SU-DHL-6 (cell line): ENCODE data around the gene RAPH1.

Experiments used
- H2AFZ ChIP-seq: fragments of 200-600 bp; sonication (generic); 2 replicates; pipeline ENCODE4 v1.6.1; 2014; ENCODE audit warnings: low read depth, mild to moderate bottlenecking, moderate library complexity, mixed read lengths, antibody characterized with exemption, low read length; ENCODE audit not compliant: severe bottlenecking
- H3F3A ChIP-seq: fragments of 200-600 bp; shearing (Covaris generic); 2 replicates; pipeline ENCODE4 v1.6.0; 2016; ENCODE audit warnings: antibody characterized with exemption, mild to moderate bottlenecking; ENCODE audit not compliant: insufficient read depth
- H3K27ac ChIP-seq: fragments of 200-600 bp; sonication (generic); 2 replicates; pipeline ENCODE4 v1.5.1; 2016; ENCODE audit warnings: low read depth, mild to moderate bottlenecking, low read length, moderate library complexity, mixed read lengths
- H3K27me3 ChIP-seq: fragments of 200-600 bp; sonication (generic), shearing (Covaris generic); 2 replicates; pipeline ENCODE4 v1.6.0; 2014; ENCODE audit warnings: mild to moderate bottlenecking, low read length
- H3K36me3 ChIP-seq: fragments of 200-600 bp; sonication (generic); 2 replicates; pipeline ENCODE4 v1.6.1; 2014; ENCODE audit warnings: mild to moderate bottlenecking, low read length, mixed read lengths
- H3K4me2 ChIP-seq: fragments of 300-600, 200-600 bp; shearing (Covaris generic), sonication (generic); 2 replicates; pipeline ENCODE4 v1.6.0; 2014; ENCODE audit warnings: low read length, low read depth, mild to moderate bottlenecking; ENCODE audit not compliant: poor library complexity, severe bottlenecking
- H3K4me3 ChIP-seq: fragments of 200-600 bp; sonication (generic); 2 replicates; pipeline ENCODE4 v1.5.1; 2014; ENCODE audit warnings: antibody characterized with exemption, low read length, mild to moderate bottlenecking, mixed read lengths; ENCODE audit not compliant: insufficient read depth, poor library complexity, severe bottlenecking
- H3K79me2 ChIP-seq: fragments of 200-600 bp; sonication (generic); 2 replicates; pipeline ENCODE4 v1.6.1; 2014; ENCODE audit warnings: mild to moderate bottlenecking, low read length, moderate library complexity; ENCODE audit not compliant: insufficient read depth
- H3K9ac ChIP-seq: fragments of 200-600 bp; sonication (generic); 2 replicates; pipeline ENCODE4 v1.7.0; 2014; ENCODE audit warnings: mild to moderate bottlenecking, low read length
- H3K9me2 ChIP-seq: fragments of 200-600 bp; sonication (generic); replicated peaks from 2 replicates; pipeline ENCODE4 v1.6.1; 2014; ENCODE audit warnings: low read length; ENCODE audit not compliant: insufficient read depth
- H3K9me3 ChIP-seq: fragments of 200-600 bp; sonication (generic); 2 replicates; pipeline ENCODE4 v1.6.1; 2014; ENCODE audit warnings: low read length, mixed read lengths; ENCODE audit not compliant: insufficient read depth
- H4K20me1 ChIP-seq: fragments of 200-600 bp; sonication (generic); 2 replicates; pipeline ENCODE4 v1.6.1; 2014; ENCODE audit warnings: low read depth, mild to moderate bottlenecking, antibody characterized with exemption, low read length, moderate library complexity, mixed read lengths
- CTCF ChIP-seq: fragments of 200-600 bp; sonication (generic); IDR thresholded peaks from one replicate; pipeline ENCODE4 v1.5.1; 2017; ENCODE audit warnings: antibody characterized with exemption, mild to moderate bottlenecking, low read length, moderate library complexity; ENCODE audit not compliant: insufficient read depth, poor library complexity, severe bottlenecking
- EZH2phosphoT487 ChIP-seq: fragments of 200-600 bp; sonication (generic), shearing (Covaris generic); conservative IDR thresholded peaks from 2 replicates; pipeline ENCODE4 v1.6.1; 2018; ENCODE audit warnings: mild to moderate bottlenecking, antibody characterized with exemption, low read length, moderate library complexity, mixed read lengths

Gene RAPH1

DNA sequence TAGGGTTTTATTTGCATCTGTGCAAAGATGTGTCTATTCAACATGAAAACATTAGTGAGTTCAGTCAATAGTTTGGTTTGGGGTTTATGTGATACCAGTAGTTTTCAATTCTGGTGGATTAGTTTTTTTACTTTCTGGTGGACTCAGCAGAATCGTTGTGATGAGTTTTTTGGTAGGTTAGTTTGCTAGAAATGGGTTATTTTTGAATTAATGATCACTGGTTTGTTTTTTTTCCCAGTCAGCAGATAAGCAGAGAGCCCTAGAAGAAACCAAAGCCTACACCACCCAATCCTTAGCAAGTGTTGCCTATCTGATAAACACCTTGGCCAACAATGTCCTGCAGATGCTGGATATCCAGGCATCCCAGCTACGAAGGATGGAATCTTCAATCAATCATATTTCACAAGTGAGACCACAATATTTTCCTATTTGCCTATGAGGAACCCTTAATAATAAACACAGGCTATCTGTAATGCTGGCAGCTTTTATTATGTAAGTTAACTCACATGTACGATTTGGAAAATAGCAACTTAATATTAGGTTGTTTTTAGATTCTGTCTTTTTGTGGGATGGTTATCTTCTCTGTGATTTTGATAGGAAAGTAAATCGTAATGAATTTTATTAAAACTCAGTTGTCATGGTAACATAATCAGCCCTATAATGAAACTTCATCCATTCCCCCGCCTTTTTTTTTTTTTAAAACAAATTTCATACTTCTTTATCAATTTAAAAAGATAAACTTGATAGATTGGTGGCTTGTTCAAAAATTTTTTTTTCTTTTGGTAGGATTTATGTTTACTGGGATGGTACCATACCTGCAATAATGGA lies 168.2 kb downstream of the RAPH1 start:
- H3F3A ChIP-seq = 0 out of 2 replicates have a peak, but pooled peaks cover 3% of the 10 kb centered on the region
- no peaks in the 10 kb centered on the region for H3K79me2 ChIP-seq
- H2AFZ ChIP-seq = no peak overlapping the region
- no peak overlapping the region for H3K4me3 ChIP-seq
- H3K9me2 ChIP-seq = no peaks in the 10 kb centered on the region
- TF ChIP-seq CTCF = no peak
- no peak for TF ChIP-seq EZH2phosphoT487
- no peaks in the 10 kb centered on the region for H3K27me3 ChIP-seq
- H4K20me1 ChIP-seq = no peaks in the 10 kb centered on the region
- H3K4me2 ChIP-seq = no peak overlapping the region
- no peak overlapping the region for H3K9ac ChIP-seq
- no peak overlapping the region for H3K27ac ChIP-seq
- H3K36me3 ChIP-seq = peaks cover 3% of the 10 kb centered on the region; the same call in 1 of the 2 replicates
- no peaks in the 10 kb centered on the region for H3K9me3 ChIP-seq

GRCh38 chr2:203361922-203362321 lies 173.2 kb downstream of the RAPH1 start:
- Histone ChIP-seq H3K9ac (no peak overlapping the region), H3K9me2 (no peaks in the 10 kb centered on the region), H3K27me3 (no peaks in the 10 kb centered on the region), H4K20me1 (no peaks in the 10 kb centered on the region), H3K4me2 (no peak overlapping the region), H3F3A (no peaks in the 10 kb centered on the region), H3K36me3 (no peaks in the 10 kb centered on the region), H3K27ac (no peak overlapping the region), H3K4me3 (no peak overlapping the region), H3K79me2 (no peaks in the 10 kb centered on the region), H3K9me3 (no peaks in the 10 kb centered on the region), H2AFZ (no peak overlapping the region)
- TF ChIP-seq CTCF (no peak), EZH2phosphoT487 (no peak)

- Histone ChIP-seq H3K9me2 (no peaks in the 10 kb centered on the region), H3F3A (no peaks in the 10 kb centered on the region), H4K20me1 (no peaks in the 10 kb centered on the region), H2AFZ (no peak overlapping the region), H3K79me2 (no peaks in the 10 kb centered on the region), H3K4me2 (no peak overlapping the region), H3K9me3 (no peaks in the 10 kb centered on the region), H3K4me3 (no peak overlapping the region), H3K36me3 (no peaks in the 10 kb centered on the region), H3K9ac (no peak overlapping the region), H3K27me3 (no peaks in the 10 kb centered on the region), H3K27ac (no peak overlapping the region)
- no peak for TF ChIP-seq CTCF
- TF ChIP-seq EZH2phosphoT487 = no peak
Measured at GRCh38 chr2:203361495-203361894, 173.6 kb downstream of the RAPH1 start.
